OCI-LY7 (cell line): ENCODE results near the gene FRMD1. TPM values are rescaled to one million over a fixed set of nuclear protein-coding genes. Genes with fewer than 3 reads are reported as not detected.

Source experiments
- BruUV-seq: library from RNA; stranded (reverse); fragments of 400-500 nt; replicated peaks from 2 replicates; lab custom pipeline; 2021; lab: Mats Ljungman, UMichigan
- CTCF ChIA-PET: fragments of 300-600 bp; sonication (Branson Sonifier 250); formaldehyde crosslinking; loops from one replicate; lab custom pipeline; 2022; ENCODE audit warnings: antibody characterized with exemption; ENCODE audit not compliant: unreplicated experiment; lab: Charles Lee
- POLR2A ChIA-PET: fragments of 300-600 bp; sonication (Branson Sonifier 250); formaldehyde crosslinking; loops from one replicate; lab custom pipeline; 2022; ENCODE audit warnings: antibody characterized with exemption; lab: Charles Lee
- DNase-seq: peaks from one replicate; pipeline ENCODE4 v3.0.0-alpha.2; 2015; ENCODE audit warnings: low spot score
- H2AFZ ChIP-seq: fragments of 200-600 bp; sonication (generic), shearing (Covaris generic); 2 replicates; pipeline ENCODE4 v1.6.1; 2014; ENCODE audit warnings: mild to moderate bottlenecking, antibody characterized with exemption, low read length, moderate library complexity
- H3K27ac ChIP-seq: fragments of 200-600 bp; sonication (generic); 2 replicates; pipeline ENCODE4 v1.5.1; 2014; ENCODE audit warnings: mixed run types, low read depth, mild to moderate bottlenecking, moderate library complexity, low read length, inconsistent platforms; ENCODE audit not compliant: poor library complexity, severe bottlenecking
- H3K36me3 ChIP-seq: fragments of 200-600 bp; sonication (generic); 2 replicates; pipeline ENCODE4 v1.6.1; 2014; ENCODE audit warnings: mild to moderate bottlenecking, antibody characterized with exemption, low read length, moderate library complexity, mixed read lengths; ENCODE audit not compliant: insufficient read depth
- H3K4me1 ChIP-seq: fragments of 200-600 bp; sonication (generic); 2 replicates; pipeline ENCODE4 v1.5.1; 2014; ENCODE audit warnings: mild to moderate bottlenecking, low read length; ENCODE audit not compliant: insufficient read depth, poor library complexity, severe bottlenecking
- H3K4me2 ChIP-seq: fragments of 200-600 bp; sonication (generic); 2 replicates; pipeline ENCODE4 v1.6.1; 2014; ENCODE audit warnings: mild to moderate bottlenecking, low read length
- H3K4me3 ChIP-seq: fragments of 200-600 bp; sonication (generic); 2 replicates; pipeline ENCODE4 v1.5.1; 2014; ENCODE audit warnings: mild to moderate bottlenecking, low read depth, low read length; ENCODE audit not compliant: poor library complexity, severe bottlenecking
- H3K79me2 ChIP-seq: fragments of 200-600 bp; sonication (generic); 2 replicates; pipeline ENCODE4 v1.6.1; 2016; ENCODE audit warnings: low read depth, mild to moderate bottlenecking, low read length, moderate library complexity, mixed read lengths; ENCODE audit not compliant: insufficient read depth
- H3K9me2 ChIP-seq: fragments of 200-600 bp; sonication (generic); 2 replicates; pipeline ENCODE4 v1.6.1; 2016; ENCODE audit warnings: mild to moderate bottlenecking, low read length, mixed read lengths; ENCODE audit not compliant: insufficient read depth
- H3K9me3 ChIP-seq: fragments of 200-600 bp; sonication (generic); 2 replicates; pipeline ENCODE4 v1.6.1; 2014; ENCODE audit warnings: mild to moderate bottlenecking, mixed run types, low read length, mixed read lengths
- H4K20me1 ChIP-seq: fragments of 200-600 bp; sonication (generic); 2 replicates; pipeline ENCODE4 v1.6.1; 2014; ENCODE audit warnings: mild to moderate bottlenecking, antibody characterized with exemption, low read length, moderate library complexity, mixed read lengths; ENCODE audit not compliant: insufficient read depth
- CTCF ChIP-seq: fragments of 200-600 bp; sonication (generic); conservative IDR thresholded peaks from 2 replicates; pipeline ENCODE4 v1.5.1; 2014; ENCODE audit warnings: mild to moderate bottlenecking, antibody characterized with exemption, low read length, moderate library complexity, mixed read lengths
- EZH2phosphoT487 ChIP-seq: fragments of 200-600 bp; sonication (generic); IDR thresholded peaks from 2 replicates; pipeline ENCODE4 v1.6.1; 2018; ENCODE audit warnings: low read depth, borderline replicate concordance, mild to moderate bottlenecking, mixed run types, antibody characterized with exemption, low read length, moderate library complexity, mixed read lengths
- intact Hi-C: fragments of 100-400 bp; cut with micrococcal nuclease; formaldehyde crosslinking; loops from one replicate; pipeline ENCODE4 v1.10.0; 2022; ENCODE audit not compliant: unreplicated experiment
- total RNA-seq, 2 experiments: library from RNA; depleted of rRNA in 1 of 2; stranded (reverse); fragments of >200 nt in 1 of 2; shearing (Covaris generic) in 1 of 2; gene quantifications; 2 replicates each; pipeline ENCODE4 v1.2.3, GENCODE V29; 2014 to 2022

Gene FRMD1
- total RNA-seq, 2 experiments from 2014 or later = not detected

GRCh38 chr6:168020242-168020641 lies 58.8 kb downstream of the FRMD1 start:
- ChIA-PET CTCF (no interaction called here), POLR2A (interaction anchor here (1.3 kb wide), 1 partner anchor 8 kb away, joined by 3 read pairs; no protein-coding TSS in a partner anchor)
- H3K9me2 ChIP-seq = no peaks in the 10 kb centered on the region
- no TSS peak for BruUV-seq
- H3K79me2 ChIP-seq = no peaks in the 10 kb centered on the region
- no peak overlapping the region for H3K27ac ChIP-seq
- intact Hi-C loops = no loop called here
- H3K4me3 ChIP-seq = no peak overlapping the region
- no peaks in the 10 kb centered on the region for H3K36me3 ChIP-seq
- no peak overlapping the region for H2AFZ ChIP-seq
- H3K4me2 ChIP-seq = no peak overlapping the region
- no peaks in the 10 kb centered on the region for H4K20me1 ChIP-seq
- TF ChIP-seq EZH2phosphoT487 (no peak), CTCF (no peak)
- no peaks in the 10 kb centered on the region for H3K9me3 ChIP-seq
- no peak for DNase-seq
- H3K4me1 ChIP-seq = no peaks in the 10 kb centered on the region

DNA sequence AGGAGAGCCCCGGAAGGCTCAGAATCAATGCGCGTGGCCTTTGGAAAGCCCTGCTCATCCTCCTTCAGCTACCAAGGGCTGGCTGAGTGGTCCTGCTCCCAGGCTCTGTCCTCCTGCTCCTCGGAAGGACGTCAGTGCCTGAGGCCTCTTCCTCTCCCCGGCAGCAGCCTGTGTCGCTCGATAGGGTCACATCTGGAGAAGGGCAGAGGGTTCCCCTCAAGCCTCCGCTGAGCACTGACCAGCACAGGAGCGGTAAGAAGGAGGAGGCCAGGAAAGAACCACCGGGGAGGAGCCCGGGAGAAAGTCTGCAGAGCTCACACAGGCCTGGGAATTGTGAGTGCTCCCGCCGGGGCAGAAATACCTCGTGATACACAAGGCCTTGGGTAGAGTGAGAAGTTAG lies 60.3 kb downstream of the FRMD1 start:
- H3K36me3 ChIP-seq = no peaks in the 10 kb centered on the region
- no peaks in the 10 kb centered on the region for H3K9me2 ChIP-seq
- no peak overlapping the region for H2AFZ ChIP-seq
- BruUV-seq = no TSS peak
- intact Hi-C loops = no loop called here
- H3K79me2 ChIP-seq = no peaks in the 10 kb centered on the region
- TF ChIP-seq CTCF = no peak
- TF ChIP-seq EZH2phosphoT487 = no peak
- no peaks in the 10 kb centered on the region for H4K20me1 ChIP-seq
- ChIA-PET CTCF (no interaction called here), POLR2A (no interaction called here)
- DNase-seq = no peak
- H3K4me3 ChIP-seq = no peak overlapping the region
- H3K27ac ChIP-seq = no peak overlapping the region
- no peaks in the 10 kb centered on the region for H3K4me1 ChIP-seq
- no peaks in the 10 kb centered on the region for H3K9me3 ChIP-seq
- no peak overlapping the region for H3K4me2 ChIP-seq

GRCh38 chr6:168017629-168018028 lies 61.4 kb downstream of the FRMD1 start:
- no peaks in the 10 kb centered on the region for H3K4me1 ChIP-seq
- no peaks in the 10 kb centered on the region for H3K9me2 ChIP-seq
- ChIA-PET CTCF (no interaction called here), POLR2A (no interaction called here)
- no TSS peak for BruUV-seq
- H2AFZ ChIP-seq = no peak overlapping the region
- no peak overlapping the region for H3K27ac ChIP-seq
- H3K36me3 ChIP-seq = no peaks in the 10 kb centered on the region
- H4K20me1 ChIP-seq = no peaks in the 10 kb centered on the region
- no peaks in the 10 kb centered on the region for H3K79me2 ChIP-seq
- no peak for DNase-seq
- H3K9me3 ChIP-seq = no peaks in the 10 kb centered on the region
- TF ChIP-seq CTCF (no peak), EZH2phosphoT487 (no peak)
- intact Hi-C loops = no loop called here
- no peak overlapping the region for H3K4me2 ChIP-seq
- H3K4me3 ChIP-seq = no peak overlapping the region
